GM19467 (cell line): ENCODE data around the gene CNPY2.
"Not testable (repeated sequence)": the region's sequence is repeated elsewhere in the genome, so short reads cannot be mapped to it uniquely, and the experiment has no call there.

Experiments used
- ATAC-seq: cut with Tn5 transposase; IDR thresholded peaks from one replicate; pipeline ENCODE4 v1.9.1; 2021; ENCODE audit warnings: mild to moderate bottlenecking, moderate library complexity; ENCODE audit not compliant: unreplicated experiment

Gene CNPY2

GRCh38 chr12:56299308-56299852 is 16.4 kb downstream of the CNPY2 start:
- ATAC-seq = no peak

GRCh38 chr12:56298828-56299227 is 17.0 kb downstream of the CNPY2 start:
- no peak for ATAC-seq

- no peak for ATAC-seq
These were observed 18.4 kb downstream of the CNPY2 start for GRCh38 chr12:56297400-56297799.

- ATAC-seq = no peak
These were observed 19.5 kb downstream of the CNPY2 start for GRCh38 chr12:56296295-56296694.

- ATAC-seq = no peak
These were observed 22.0 kb downstream of the CNPY2 start for GRCh38 chr12:56293795-56294194.

- ATAC-seq = no peak
These were observed 26.9 kb downstream of the CNPY2 start for GRCh38 chr12:56288705-56289387.

GRCh38 chr12:56286044-56286830 is 29.6 kb downstream of the CNPY2 start:
- no peak for ATAC-seq

GRCh38 chr12:56284263-56284662 is 31.5 kb downstream of the CNPY2 start:
- ATAC-seq = not testable (repeated sequence)

GRCh38 chr12:56282579-56282978 is 33.2 kb downstream of the CNPY2 start:
- no peak for ATAC-seq

GRCh38 chr12:56282030-56282429 is 33.8 kb downstream of the CNPY2 start:
- ATAC-seq = no peak

GRCh38 chr12:56280849-56281248 is 34.9 kb downstream of the CNPY2 start:
- ATAC-seq = no peak

- no peak for ATAC-seq
These were observed 36.9 kb downstream of the CNPY2 start for GRCh38 chr12:56278905-56279304.

- no peak for ATAC-seq
These were observed 41.5 kb downstream of the CNPY2 start for GRCh38 chr12:56274299-56274698.

GRCh38 chr12:56272468-56272867 is 43.3 kb downstream of the CNPY2 start:
- ATAC-seq = not testable (repeated sequence)

GRCh38 chr12:56271031-56271430 is 44.8 kb downstream of the CNPY2 start:
- ATAC-seq = no peak

- ATAC-seq = peak; percentile 10
These were observed 48.2 kb downstream of the CNPY2 start for GRCh38 chr12:56267443-56268071.

GRCh38 chr12:56266693-56267442 is 48.9 kb downstream of the CNPY2 start, which contains the start of gene COQ10A:
TSS of gene COQ10A (plus strand) at chr12:56266942. CDS start at chr12:56267119, 177 bp downstream.
- peak; percentile 81 for ATAC-seq

GRCh38 chr12:56266068-56266692 is 49.6 kb downstream of the CNPY2 start:
- ATAC-seq = not testable (repeated sequence)

GRCh38 chr12:56262955-56263354 is 52.8 kb downstream of the CNPY2 start:
- not testable (repeated sequence) for ATAC-seq
